HG02852 (cell line): ENCODE data around the gene AP3B1.

Experiments
- ATAC-seq: cut with Tn5 transposase; IDR thresholded peaks from one replicate; pipeline ENCODE4 v1.9.1; 2021; ENCODE audit warnings: mild to moderate bottlenecking, moderate library complexity; ENCODE audit not compliant: unreplicated experiment

AP3B1 gene

GRCh38 chr5:77983482-77984199 is 310.9 kb downstream of the AP3B1 start:
- no peak for ATAC-seq

GRCh38 chr5:77981820-77982219 is 312.7 kb downstream of the AP3B1 start:
- no peak for ATAC-seq

- no peak for ATAC-seq
Observed at GRCh38 chr5:77974576-77974975, 319.9 kb downstream of the AP3B1 start.

- ATAC-seq: no peak
Observed at GRCh38 chr5:77973253-77973609, 321.3 kb downstream of the AP3B1 start.

GRCh38 chr5:77972469-77973252 is 321.8 kb downstream of the AP3B1 start:
- peak; percentile 75 for ATAC-seq

GRCh38 chr5:77971776-77972468 is 322.6 kb downstream of the AP3B1 start:
- ATAC-seq: peak; percentile 8

- ATAC-seq: no peak
Observed at GRCh38 chr5:77970891-77971290, 323.6 kb downstream of the AP3B1 start.

GRCh38 chr5:77963795-77964194 is 330.7 kb downstream of the AP3B1 start:
- no peak for ATAC-seq

GRCh38 chr5:77960863-77961396 is 333.6 kb downstream of the AP3B1 start:
- ATAC-seq: no peak

- ATAC-seq: no peak
Observed at GRCh38 chr5:77960305-77960704, 334.2 kb downstream of the AP3B1 start.

GRCh38 chr5:77958642-77959330 is 335.7 kb downstream of the AP3B1 start:
- no peak for ATAC-seq

- no peak for ATAC-seq
Observed at GRCh38 chr5:77957931-77958521, 336.5 kb downstream of the AP3B1 start.

GRCh38 chr5:77957516-77957915 is 337.0 kb downstream of the AP3B1 start:
- ATAC-seq: no peak

GRCh38 chr5:77957081-77957480 is 337.4 kb downstream of the AP3B1 start:
- no peak for ATAC-seq

GRCh38 chr5:77955577-77955976 is 338.9 kb downstream of the AP3B1 start:
- ATAC-seq: no peak

- no peak for ATAC-seq
Observed at GRCh38 chr5:77953374-77953773, 341.1 kb downstream of the AP3B1 start.

- no peak for ATAC-seq
Observed at GRCh38 chr5:77952636-77953212, 341.8 kb downstream of the AP3B1 start.
